ENCODE data around the gene PGAP1.

DNA sequence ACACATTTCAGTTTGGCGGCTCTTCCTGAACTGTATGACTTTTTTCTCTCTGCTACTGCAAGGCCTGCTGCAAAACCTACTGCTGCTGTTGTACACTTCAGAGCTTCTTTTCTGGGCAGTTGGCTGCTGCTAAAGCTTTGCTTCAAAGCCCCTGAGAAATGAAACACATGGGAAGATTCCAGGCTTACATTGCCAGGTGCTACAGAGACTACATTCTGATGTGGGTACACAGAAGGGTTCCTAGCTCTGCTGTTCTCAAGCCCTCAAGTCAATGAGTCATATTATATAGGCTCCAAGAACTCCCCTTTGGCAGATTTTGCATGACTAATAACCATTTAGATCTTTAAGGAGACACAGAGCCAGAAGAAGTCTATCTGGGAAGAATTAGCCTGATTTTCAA is 12.9 kb upstream of the PGAP1 start:
- TF ChIP-seq CTCF (IDR thresholded peaks at IDR 0.05) = no peak
- TF ChIP-seq EP300 (IDR thresholded peaks at IDR 0.05) = no peak
